K562 (cell line): ENCODE data around the gene DDX46. TPM values are rescaled to one million over a fixed set of nuclear protein-coding genes. Genes with fewer than 3 reads are reported as not detected.
A peak's percentile ranks its signal among the peaks of the same experiment; 100 is the strongest.

ENCODE experiments used
- ARID3A ChIP-seq: IDR thresholded peaks from 2 replicates; pipeline ENCODE4 v1.6.1; 2012; ENCODE audit warnings: low read depth, low read length, improper control_type of control experiment, borderline replicate concordance
- CREB1 ChIP-seq, 2 experiments: sonication (generic) in 1 of 2; formaldehyde crosslinking in 1 of 2; IDR thresholded peaks; 2 replicates each; pipeline versions ENCODE4 v1.6.1 to v1.8.0; 2012 to 2022; ENCODE audit warnings: inconsistent platforms in 1 of 2, mild to moderate bottlenecking in 1 of 2, missing genetic modification reagents in 1 of 2, moderate library complexity in 1 of 2
- ETV6 ChIP-seq, 3 experiments: fragments of 150-350 bp in 1 of 3; sonication (generic) in 1 of 3; formaldehyde crosslinking in 1 of 3; IDR thresholded peaks; 2 replicates each; pipeline versions ENCODE4 v1.6.1 to v1.8.0; 2014 to 2022; ENCODE audit warnings: borderline replicate concordance in 2 of 3, low read depth in 2 of 3, antibody characterized with exemption in 1 of 3, low read length in 1 of 3, mild to moderate bottlenecking in 1 of 3, missing genetic modification reagents in 1 of 3
- EWSR1 ChIP-seq: fragments of 450-650 bp; IDR thresholded peaks from 2 replicates; pipeline ENCODE4 v1.6.1; 2018; ENCODE audit warnings: borderline replicate concordance, mild to moderate bottlenecking, low read depth, moderate library complexity; ENCODE audit not compliant: partially characterized antibody
- FOXK1 ChIP-seq: sonication (generic); formaldehyde crosslinking; IDR thresholded peaks from 2 replicates; pipeline ENCODE4 v1.8.0; 2022; ENCODE audit warnings: missing genetic modification reagents, mild to moderate bottlenecking, borderline replicate concordance
- GABPA ChIP-seq: fragments of 200-800 bp; sonication (Bioruptor generic); conservative IDR thresholded peaks from 2 replicates; pipeline ENCODE4 v1.6.1; 2016; ENCODE audit warnings: low read depth, missing genetic modification characterization, missing compliant biosample characterization
- HMGN3 ChIP-seq: IDR thresholded peaks from 2 replicates; pipeline ENCODE4 v1.6.1; 2011; ENCODE audit warnings: borderline replicate concordance, low read depth, mild to moderate bottlenecking, mixed read lengths, low read length; ENCODE audit not compliant: insufficient read length; ENCODE audit errors: extremely low read depth
- HNRNPUL1 ChIP-seq: fragments of 200-400 bp; formaldehyde crosslinking; IDR thresholded peaks from 2 replicates; pipeline ENCODE4 v1.6.1; 2017; ENCODE audit warnings: low read length
- JUND ChIP-seq, 2 experiments: IDR thresholded peaks; 2 replicates in 1 of 2; 3 replicates in 1 of 2; pipeline ENCODE4 v1.6.1; 2011; ENCODE audit warnings: borderline replicate concordance in 2 of 2, low read depth in 2 of 2, low read length in 2 of 2, improper control_type of control experiment in 1 of 2, missing biosample characterization in 1 of 2, missing genetic modification characterization in 1 of 2, missing genetic modification reagents in 1 of 2
- KAT8 ChIP-seq: fragments of 450-650 bp; IDR thresholded peaks from 2 replicates; pipeline ENCODE4 v1.6.1; 2016; ENCODE audit warnings: low read depth, mild to moderate bottlenecking
- KLF6 ChIP-seq: fragments of 250-450 bp; sonication (Bioruptor Pico); IDR thresholded peaks from 2 replicates; pipeline ENCODE4 v1.4.0; 2020; ENCODE audit warnings: mild to moderate bottlenecking, moderate library complexity, borderline replicate concordance
- LEF1 ChIP-seq: fragments of 450-650 bp; IDR thresholded peaks from 2 replicates; pipeline ENCODE4 v1.6.1; 2016; ENCODE audit warnings: mild to moderate bottlenecking
- MCM3 ChIP-seq: fragments of 450-650 bp; IDR thresholded peaks from 2 replicates; pipeline ENCODE4 v1.6.1; 2016
- POLR2H ChIP-seq: IDR thresholded peaks from 2 replicates; pipeline ENCODE4 v1.6.1; 2016; ENCODE audit warnings: missing genetic modification characterization, low read depth, mild to moderate bottlenecking, control low read depth, missing compliant biosample characterization, moderate library complexity
- RBBP5 ChIP-seq: fragments of 200-600 bp; sonication (generic); IDR thresholded peaks from 2 replicates; pipeline ENCODE4 v1.6.1; 2012; ENCODE audit warnings: borderline replicate concordance, mild to moderate bottlenecking, low read length, control low read depth, inconsistent platforms; ENCODE audit not compliant: insufficient read depth, poor library complexity, severe bottlenecking
- RBM17 ChIP-seq: fragments of 200-400 bp; formaldehyde crosslinking; IDR thresholded peaks from 2 replicates; pipeline ENCODE4 v1.6.1; 2017; ENCODE audit warnings: low read depth, mild to moderate bottlenecking, low read length, borderline replicate concordance
- RCOR1 ChIP-seq, 2 experiments: IDR thresholded peaks; 2 replicates each; pipeline ENCODE4 v1.6.1; 2012; ENCODE audit warnings: low read depth in 2 of 2, low read length in 2 of 2, borderline replicate concordance in 1 of 2, improper control_type of control experiment in 1 of 2
- SAP30 ChIP-seq: fragments of 200-600 bp; sonication (generic); IDR thresholded peaks from 2 replicates; pipeline ENCODE4 v1.6.1; 2012; ENCODE audit warnings: borderline replicate concordance, low read depth, mild to moderate bottlenecking, moderate library complexity, low read length, control low read depth, inconsistent platforms; ENCODE audit not compliant: insufficient read depth, poor library complexity, severe bottlenecking
- ZFP36 ChIP-seq: fragments of 150-350 bp; IDR thresholded peaks from 2 replicates; pipeline ENCODE4 v1.6.1; 2018; ENCODE audit warnings: low read length, low read depth; ENCODE audit not compliant: partially characterized antibody
- ZFX ChIP-seq: sonication (generic); formaldehyde crosslinking; IDR thresholded peaks from 2 replicates; pipeline ENCODE4 v1.8.0; 2022; ENCODE audit warnings: mild to moderate bottlenecking, missing genetic modification reagents, moderate library complexity
- ZNF41 ChIP-seq: fragments of 250-450 bp; sonication (Bioruptor Pico); conservative IDR thresholded peaks from 2 replicates; pipeline ENCODE4 v1.4.0; 2020; ENCODE audit warnings: mild to moderate bottlenecking
- ZNF589 ChIP-seq: fragments of 200-800 bp; sonication (Bioruptor generic); IDR thresholded peaks from 2 replicates; pipeline ENCODE4 v1.6.1; 2016; ENCODE audit warnings: low read depth, missing genetic modification characterization, missing compliant biosample characterization
- ZNF766 ChIP-seq: fragments of 200-800 bp; sonication (Bioruptor generic); conservative IDR thresholded peaks from 2 replicates; pipeline ENCODE4 v1.6.1; 2016; ENCODE audit warnings: missing genetic modification characterization, missing compliant biosample characterization
- polyA plus RNA-seq, 8 experiments: library from polyadenylated mRNA; depleted of rRNA in 4 of 8; stranded (reverse) in 5 of 8; unstranded in 3 of 8; fragments of >200 nt; fragmentation: Nextera tagmentation in 2 of 8; fragmentation: Illumina TruSeq in 1 of 8; extraction: Ambion mirVana in 2 of 8; extraction: Trizol in 1 of 8; gene quantifications; 2 replicates each; pipeline versions ENCODE4 v1.2.1 to v1.2.3, GENCODE V29; 2011 to 2014; ENCODE audit warnings: inconsistent platforms in 1 of 8, missing spikeins in 1 of 8
- total RNA-seq, 7 experiments: library from RNA; depleted of rRNA in 6 of 7; stranded (reverse); fragments of >200 nt in 6 of 7; fragmentation: Illumina TruSeq in 2 of 7; extraction: Trizol in 2 of 7; gene quantifications; 2 replicates each; pipeline versions ENCODE4 v1.2.1 to v1.2.3, GENCODE V29; 2011 to 2021; ENCODE audit warnings: low replicate concordance in 1 of 7

DDX46 gene
- total and polyA plus RNA-seq, 9 of the 15 experiments (the other 6 are each of a cell fraction or from before 2014, with no cell fraction given): 26.2 to 99.0 (median 76.4) TPM

DNA sequence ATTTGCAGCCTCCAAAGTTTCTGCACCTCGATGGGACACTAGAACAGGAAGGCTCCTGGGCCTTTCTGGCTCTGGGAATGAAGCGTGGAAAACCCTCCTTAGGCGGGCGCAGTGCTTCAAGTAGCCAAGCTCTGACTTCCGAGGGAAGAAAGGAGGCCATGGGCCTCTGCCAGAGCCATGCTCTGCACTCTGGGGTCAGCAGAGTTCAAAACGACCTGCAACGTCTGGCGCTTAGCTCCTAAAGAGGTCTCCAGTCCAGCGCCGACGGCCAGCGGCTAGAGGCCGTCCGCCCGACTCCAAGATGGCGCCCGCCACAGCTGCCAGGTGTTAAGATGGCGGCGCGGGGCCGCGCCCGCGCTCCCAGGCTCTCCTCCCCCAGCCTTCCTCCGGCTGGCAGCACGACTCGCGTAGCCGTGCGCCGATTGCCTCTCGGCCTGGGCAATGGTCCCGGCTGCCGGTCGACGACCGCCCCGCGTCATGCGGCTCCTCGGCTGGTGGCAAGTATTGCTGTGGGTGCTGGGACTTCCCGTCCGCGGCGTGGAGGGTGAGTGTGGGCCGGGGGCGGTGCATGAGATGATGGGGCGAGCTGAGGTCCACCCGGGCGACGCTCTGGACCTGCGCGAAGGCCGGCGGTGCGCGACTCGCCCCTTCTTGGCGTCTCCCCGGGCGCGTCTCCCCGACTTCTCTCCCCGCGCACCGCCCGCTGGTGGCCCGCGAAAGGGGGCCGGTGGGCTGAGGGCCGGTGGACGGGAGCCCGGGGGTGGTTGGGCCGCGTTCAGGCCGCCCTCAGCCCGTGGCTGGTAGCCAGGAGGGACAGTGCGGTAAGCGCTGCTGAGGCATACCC, 115.6 kb downstream of the DDX46 start, which contains the start of gene TXNDC15 (continued):
- no peak for TF ChIP-seq ETV6 (IDR thresholded peaks at IDR 0.05; ENCODE audit: borderline replicate concordance in 1 of 2, low read depth in 2 of 2, low read length in 1 of 2)
- no peak for TF ChIP-seq ETV6 (CRISPR knock-in tag; IDR thresholded peaks at IDR 0.05; ENCODE audit: borderline replicate concordance)
- TF ChIP-seq RBM17: no peak
- 0 out of 2 replicates have a peak, but pooled peaks have one; percentile 3 for TF ChIP-seq FOXK1 (CRISPR knock-in tag)
- peak in 1 of 2 experiments; percentile 13; a peak in 1 of 4 replicates for TF ChIP-seq RCOR1 (IDR thresholded peaks at IDR 0.05; ENCODE audit: borderline replicate concordance in 1 of 2, low read depth in 2 of 2, low read length in 2 of 2)
- peak; percentile 80 for TF ChIP-seq SAP30
- peak; percentile 67; the same call in 1 of the 2 replicates for TF ChIP-seq POLR2H (tag)
- no peak for TF ChIP-seq ZNF41
- peak; percentile 88 for TF ChIP-seq HMGN3
- TF ChIP-seq MCM3: no peak
- peak; percentile 65 for TF ChIP-seq RBBP5
- TF ChIP-seq ZFX (CRISPR knock-in tag): peak; percentile 97
- TF ChIP-seq HNRNPUL1: no peak
- TF ChIP-seq ARID3A: no peak
- TF ChIP-seq KAT8: peak; percentile 21; the same call in 1 of the 2 replicates
- TF ChIP-seq ZNF589 (CRISPR knock-in tag): peak; percentile 29; the same call in 1 of the 2 replicates
- TF ChIP-seq ZNF766: peak; percentile 93
- no peak for TF ChIP-seq LEF1
- TF ChIP-seq GABPA: peak; percentile 48; the same call in 1 of the 2 replicates
- TF ChIP-seq ZFP36: peak; percentile 15
- TF ChIP-seq EWSR1: no peak
- peak; percentile 12; the same call in 1 of the 2 replicates for TF ChIP-seq CREB1 (IDR thresholded peaks at IDR 0.05)
- peak; percentile 68 for TF ChIP-seq CREB1 (CRISPR knock-in tag; IDR thresholded peaks at IDR 0.05)
- peak; percentile 62; the same call in 1 of the 2 replicates for TF ChIP-seq KLF6
- TF ChIP-seq JUND (IDR thresholded peaks at IDR 0.05; ENCODE audit: borderline replicate concordance, low read depth, low read length): peak; percentile 53; the same call in 1 of the 2 replicates
- no peak; the same call in 2 of the 3 replicates for TF ChIP-seq JUND (tag; IDR thresholded peaks at IDR 0.05; ENCODE audit: borderline replicate concordance, low read depth, low read length)
